ENCODE results near the gene FKBP1B.
"Not testable (repeated sequence)": the region's sequence is repeated elsewhere in the genome, so short reads cannot be mapped to it uniquely, and the experiment has no call there.

FKBP1B gene

GRCh38 chr2:24024996-24025663, 24.4 kb upstream of the FKBP1B start:
- Histone ChIP-seq H3K27ac (no peak overlapping the region), H3K4me1 (no peaks in the 10 kb centered on the region), H3K4me3 (no peak overlapping the region), H3K27me3 (no peaks in the 10 kb centered on the region), H3K36me3 (peaks cover 35 to 86% (median 45%) of the 10 kb centered on the region in 3 donors), H3K9me3 (no peaks in the 10 kb centered on the region)
- intact Hi-C loops (cut with DNase I; ENCODE audit: low total_unique reads) = no loop called here
- DNase-seq = no peak
- TF ChIP-seq CTCF (IDR thresholded peaks at IDR 0.05) = no peak

- no peak for DNase-seq
- no peaks in the 10 kb centered on the region for H3K9me3 ChIP-seq
- H3K4me3 ChIP-seq = no peak overlapping the region
- peaks cover 46 to 97% (median 56%) of the 10 kb centered on the region in 3 donors for H3K36me3 ChIP-seq
- H3K4me1 ChIP-seq = no peaks in the 10 kb centered on the region
- H3K27me3 ChIP-seq = no peaks in the 10 kb centered on the region
- H3K27ac ChIP-seq = no peak overlapping the region
- TF ChIP-seq CTCF (IDR thresholded peaks at IDR 0.05) = no peak
- intact Hi-C loops (cut with DNase I; ENCODE audit: low total_unique reads) = no loop called here
Measured at GRCh38 chr2:24026233-24026632, 23.3 kb upstream of the FKBP1B start.

GRCh38 chr2:24038786-24039499, 10.6 kb upstream of the FKBP1B start:
- intact Hi-C loops (cut with DNase I; ENCODE audit: low total_unique reads) = no loop called here
- no peak for DNase-seq
- no peak for TF ChIP-seq CTCF (IDR thresholded peaks at IDR 0.05)

GRCh38 chr2:24040511-24040910, 9.0 kb upstream of the FKBP1B start:
- no peaks in the 10 kb centered on the region for H3K27me3 ChIP-seq
- TF ChIP-seq CTCF (IDR thresholded peaks at IDR 0.05) = no peak
- peaks cover 0 to 3% (median under 1%) of the 10 kb centered on the region in 4 donors for H3K4me1 ChIP-seq
- no peaks in the 10 kb centered on the region for H3K9me3 ChIP-seq
- intact Hi-C loops (cut with DNase I; ENCODE audit: low total_unique reads) = no loop called here
- no peak overlapping the region for H3K27ac ChIP-seq
- no peak overlapping the region for H3K4me3 ChIP-seq
- peaks cover 18 to 32% (median 29%) of the 10 kb centered on the region in 3 donors for H3K36me3 ChIP-seq
- DNase-seq = no peak

More at GRCh38 chr2:24038786-24039499, 10.6 kb upstream of the FKBP1B start:
- no peaks in the 10 kb centered on the region for H3K27me3 ChIP-seq
- peaks cover 18 to 32% (median 29%) of the 10 kb centered on the region in 3 donors for H3K36me3 ChIP-seq
- H3K4me1 ChIP-seq = peaks cover 0 to 3% (median 0%) of the 10 kb centered on the region in 4 donors
- H3K9me3 ChIP-seq = no peaks in the 10 kb centered on the region
- no peak overlapping the region for H3K4me3 ChIP-seq
- H3K27ac ChIP-seq = no peak overlapping the region

- peaks cover 14 to 17% (median 15%) of the 10 kb centered on the region in 3 donors for H3K36me3 ChIP-seq
- H3K4me3 ChIP-seq; H3K27ac ChIP-seq; intact Hi-C loops (cut with DNase I; ENCODE audit: low total_unique reads); H3K9me3 ChIP-seq; DNase-seq; H3K27me3 ChIP-seq: not testable (repeated sequence)
- H3K4me1 ChIP-seq = peaks cover 0 to 22% (median 10%) of the 10 kb centered on the region in 4 donors
Measured at GRCh38 chr2:24043133-24043532, 6.4 kb upstream of the FKBP1B start.

All from tibial artery (tissue), 4 donors.